Colonic mucosa (tissue), 4 donors: ENCODE data around the gene MYH11. TPM values are rescaled to one million over a fixed set of nuclear protein-coding genes. Genes with fewer than 3 reads are reported as not detected.
A peak's percentile ranks its signal among the peaks of the same experiment; 100 is the strongest.

Source experiments
- DNase-seq: peaks from one replicate; pipeline ENCODE4 v3.0.0-alpha.2; 2020
- H3K27ac ChIP-seq: fragments of 200-600 bp; one replicate; pipeline ENCODE4 v1.8.0; 2021
- H3K27me3 ChIP-seq: fragments of 200-600 bp; one replicate; pipeline ENCODE4 v1.8.0; 2021
- H3K36me3 ChIP-seq: fragments of 200-600 bp; one replicate; pipeline ENCODE4 v1.8.0; 2021
- H3K4me1 ChIP-seq: fragments of 200-600 bp; one replicate; pipeline ENCODE4 v1.8.0; 2021; ENCODE audit warnings: mild to moderate bottlenecking
- H3K4me3 ChIP-seq: fragments of 200-600 bp; one replicate; pipeline ENCODE4 v1.8.0; 2021
- H3K9ac ChIP-seq, 2 donors: one replicate each; pipeline ENCODE4 v1.7.0; 2013; ENCODE audit warnings: control low read depth in 2 of 2, low read depth in 2 of 2, low read length in 2 of 2
- H3K9me3 ChIP-seq: fragments of 200-600 bp; one replicate; pipeline ENCODE4 v1.8.0; 2021
- intact Hi-C: fragments of 100-400 bp; cut with DNase I; formaldehyde crosslinking; loops from one replicate; pipeline ENCODE4 v1.14.1; 2022
- total RNA-seq, 2 donors: library from RNA; stranded (reverse); fragmentation: NEBNext Ultra II Directional in 1 of 2; extraction: Animal tissue kit (Norgen Biotek cat#: 25700) in 1 of 2; gene quantifications; one replicate each; pipeline ENCODE4 v1.2.1, GENCODE V29; 2021
- TF ChIP-seq, protein P1 (sequence below): fragments of 200-600 bp; IDR thresholded peaks from one replicate; pipeline ENCODE4 v1.8.0; 2022; ENCODE audit warnings: antibody characterized with exemption, mild to moderate bottlenecking
- donor health status: healthy.
- donor health status: DM: no; HTN: no; CAD: no.
- donor health status: DM: no; HTN: no; CAD: no.

The MYH11 gene
- total RNA-seq, 2 donors from 2014 or later = 30.0 to 770 TPM

DNA sequence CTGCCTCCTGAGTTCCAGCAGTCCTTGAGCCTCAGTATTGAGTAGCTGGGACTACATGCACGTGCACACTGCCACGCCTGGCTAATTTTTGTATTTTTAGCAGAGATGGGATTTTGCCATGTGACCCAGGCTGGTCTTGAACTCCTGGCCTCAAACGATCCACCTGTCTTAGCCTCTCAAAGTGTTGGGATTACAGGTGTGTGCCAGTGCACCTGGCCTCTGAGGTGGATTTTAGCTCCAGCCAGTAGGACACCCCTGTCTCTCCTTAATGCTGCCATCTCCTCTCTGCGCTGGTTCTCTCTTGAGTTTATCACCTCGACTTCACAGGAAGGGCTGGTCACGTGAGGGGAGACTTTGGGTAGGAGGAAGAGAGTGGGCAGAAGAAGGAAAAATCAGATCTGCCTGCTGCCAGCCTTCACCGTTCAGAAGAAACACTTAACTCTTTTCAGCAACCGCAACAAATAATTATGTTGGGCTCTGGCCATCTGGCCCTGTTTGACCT is 151.7 kb downstream of the MYH11 start:
- Histone ChIP-seq H3K4me1 (no peaks in the 10 kb centered on the region), H3K27me3 (no peaks in the 10 kb centered on the region), H3K9me3 (no peaks in the 10 kb centered on the region), H3K36me3 (peaks cover 5% of the 10 kb centered on the region), H3K4me3 (no peak overlapping the region), H3K9ac (no peak overlapping the region), H3K27ac (no peak overlapping the region)
- TF ChIP-seq, protein P1, sequence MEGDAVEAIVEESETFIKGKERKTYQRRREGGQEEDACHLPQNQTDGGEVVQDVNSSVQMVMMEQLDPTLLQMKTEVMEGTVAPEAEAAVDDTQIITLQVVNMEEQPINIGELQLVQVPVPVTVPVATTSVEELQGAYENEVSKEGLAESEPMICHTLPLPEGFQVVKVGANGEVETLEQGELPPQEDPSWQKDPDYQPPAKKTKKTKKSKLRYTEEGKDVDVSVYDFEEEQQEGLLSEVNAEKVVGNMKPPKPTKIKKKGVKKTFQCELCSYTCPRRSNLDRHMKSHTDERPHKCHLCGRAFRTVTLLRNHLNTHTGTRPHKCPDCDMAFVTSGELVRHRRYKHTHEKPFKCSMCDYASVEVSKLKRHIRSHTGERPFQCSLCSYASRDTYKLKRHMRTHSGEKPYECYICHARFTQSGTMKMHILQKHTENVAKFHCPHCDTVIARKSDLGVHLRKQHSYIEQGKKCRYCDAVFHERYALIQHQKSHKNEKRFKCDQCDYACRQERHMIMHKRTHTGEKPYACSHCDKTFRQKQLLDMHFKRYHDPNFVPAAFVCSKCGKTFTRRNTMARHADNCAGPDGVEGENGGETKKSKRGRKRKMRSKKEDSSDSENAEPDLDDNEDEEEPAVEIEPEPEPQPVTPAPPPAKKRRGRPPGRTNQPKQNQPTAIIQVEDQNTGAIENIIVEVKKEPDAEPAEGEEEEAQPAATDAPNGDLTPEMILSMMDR = no peak
- intact Hi-C loops = no loop called here
- DNase-seq = no peak

DNA sequence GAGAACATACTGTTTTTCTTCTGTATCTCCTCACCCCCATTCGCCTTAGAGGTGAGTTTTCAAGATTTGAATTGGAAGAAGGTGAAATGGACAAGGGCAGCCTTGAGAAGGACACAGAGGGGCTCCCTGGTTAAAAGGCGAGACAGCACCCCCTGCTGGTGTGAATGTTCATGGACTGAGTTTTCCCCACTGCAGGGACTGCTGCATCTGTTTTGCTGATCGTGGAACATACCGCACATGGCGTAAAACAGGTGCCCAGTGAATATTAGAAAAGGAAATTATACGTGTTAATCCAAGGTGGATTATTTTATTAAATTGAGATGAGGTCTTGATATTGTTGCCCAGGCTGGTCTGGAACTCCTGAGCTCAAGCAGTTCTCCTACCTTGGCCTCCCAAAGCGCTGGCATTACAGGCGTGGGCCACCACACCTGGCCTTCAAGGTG is 152.3 kb downstream of the MYH11 start:
- Histone ChIP-seq H3K27ac (no peak overlapping the region), H3K4me3 (no peak overlapping the region), H3K9ac (no peak overlapping the region), H3K4me1 (no peaks in the 10 kb centered on the region), H3K36me3 (peaks cover 6% of the 10 kb centered on the region), H3K9me3 (no peaks in the 10 kb centered on the region), H3K27me3 (no peaks in the 10 kb centered on the region)
- intact Hi-C loops = loop anchor here (5.0 kb wide), 1 partner anchor 182 kb away; no protein-coding TSS in a partner anchor
- peak; percentile 81 for DNase-seq
- TF ChIP-seq, protein P1 = peak; percentile 72

DNA sequence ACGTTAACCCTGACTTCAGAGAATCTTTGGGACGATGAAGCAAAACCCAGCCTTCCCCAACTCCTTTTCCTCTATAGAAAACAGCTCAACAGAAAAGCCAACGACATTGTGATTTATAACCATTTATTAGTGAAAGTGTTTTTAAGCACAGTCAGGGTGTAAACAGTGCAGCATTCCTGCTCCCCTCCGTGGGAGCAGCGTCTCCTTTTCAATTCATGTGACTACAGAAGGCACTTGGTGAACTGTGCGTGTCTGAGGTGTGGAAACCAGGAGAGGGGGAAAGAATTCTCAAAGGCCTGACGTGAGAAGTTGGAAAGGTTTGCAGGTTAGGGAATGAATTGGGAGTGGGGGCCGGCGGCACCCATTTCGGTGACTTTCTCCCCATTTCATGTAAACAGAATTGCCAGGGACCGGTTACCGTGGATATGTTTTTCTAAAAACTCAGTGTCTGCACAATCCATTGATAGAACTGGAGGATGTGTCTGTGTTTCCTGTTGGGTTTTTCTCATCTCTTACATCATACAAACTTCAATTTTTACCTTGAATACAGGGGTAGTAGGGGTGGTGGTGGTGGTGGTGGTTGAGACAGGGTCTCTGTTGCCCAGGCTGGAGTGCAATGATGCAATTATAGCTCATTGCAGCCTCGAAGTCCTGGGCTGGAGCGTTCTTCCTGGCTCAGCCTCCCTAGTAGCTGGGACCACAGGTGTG is 153.6 kb downstream of the MYH11 start:
- intact Hi-C loops = loop anchor here (5.0 kb wide), 1 partner anchor 181 kb away; no protein-coding TSS in a partner anchor
- DNase-seq = no peak
- no peak overlapping the region for H3K9ac ChIP-seq
- H3K36me3 ChIP-seq = peaks cover 14% of the 10 kb centered on the region
- no peak overlapping the region for H3K4me3 ChIP-seq
- no peaks in the 10 kb centered on the region for H3K9me3 ChIP-seq
- TF ChIP-seq, protein P1 = no peak
- H3K27me3 ChIP-seq = no peaks in the 10 kb centered on the region
- H3K27ac ChIP-seq = no peak overlapping the region
- H3K4me1 ChIP-seq = no peaks in the 10 kb centered on the region

DNA sequence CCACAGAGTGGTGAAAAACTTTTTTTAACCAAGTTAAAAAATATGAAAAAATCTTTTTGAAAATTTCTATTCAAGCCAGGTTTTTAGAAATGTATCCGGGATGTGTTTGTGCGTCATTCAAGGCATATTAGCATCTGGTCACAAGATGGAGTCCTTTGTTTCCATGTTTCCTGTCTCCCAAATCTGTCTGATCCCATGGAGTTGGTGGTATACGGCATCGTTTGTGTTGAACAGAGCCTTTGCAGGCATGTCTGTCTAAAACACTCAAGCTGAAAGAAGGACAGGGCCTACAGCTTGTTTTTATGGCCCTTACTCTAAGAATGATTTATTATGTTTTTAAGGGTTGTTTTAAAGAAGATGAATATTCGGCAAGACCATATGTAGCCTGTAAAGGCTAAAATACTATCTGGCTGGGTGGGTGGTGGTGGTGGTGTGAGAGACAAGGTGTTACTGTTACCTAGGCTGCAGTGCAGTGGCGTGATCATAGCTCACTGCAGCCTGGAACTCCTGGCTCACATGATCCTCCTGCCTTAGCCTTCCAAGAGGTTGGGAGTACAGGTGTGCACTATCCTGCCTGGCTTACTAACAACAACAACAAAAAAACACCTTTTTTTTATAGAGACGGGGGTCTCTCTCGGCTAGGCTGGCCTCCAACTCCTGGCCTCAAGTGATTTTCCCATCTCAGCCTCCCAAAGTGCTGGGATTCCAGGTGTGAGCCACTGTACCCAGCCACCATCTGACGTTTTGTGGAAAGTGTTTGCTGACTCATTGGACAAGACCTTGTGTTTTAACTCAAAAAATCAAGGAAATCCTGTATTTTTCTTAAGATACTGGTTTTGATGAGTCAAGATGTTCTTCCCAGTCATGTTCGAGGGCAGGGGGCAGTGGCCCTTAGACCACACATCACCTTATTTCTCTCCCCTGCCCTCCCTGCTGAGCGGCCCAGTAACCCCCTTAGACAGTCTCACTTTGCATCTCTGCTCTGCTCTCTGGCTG is 154.6 kb downstream of the MYH11 start:
- no peak overlapping the region for H3K27ac ChIP-seq

More for the DNA sequence above, 154.6 kb downstream of the MYH11 start:
- peaks cover 14% of the 10 kb centered on the region for H3K36me3 ChIP-seq
- H3K27me3 ChIP-seq = no peaks in the 10 kb centered on the region
- H3K4me1 ChIP-seq = no peaks in the 10 kb centered on the region
- no peaks in the 10 kb centered on the region for H3K9me3 ChIP-seq
- intact Hi-C loops = loop anchor here (5.0 kb wide), 1 partner anchor 180 kb away; no protein-coding TSS in a partner anchor
- no peak overlapping the region for H3K4me3 ChIP-seq
- no peak for DNase-seq
- TF ChIP-seq, protein P1 = no peak
- H3K9ac ChIP-seq = no peak overlapping the region
